GM20431 (cell line): ENCODE data around the gene PROB1.
"Not testable (repeated sequence)": the region's sequence is repeated elsewhere in the genome, so short reads cannot be mapped to it uniquely, and the experiment has no call there.

Source experiments
- in situ Hi-C: fragments of 300-500 bp; cut with MseI, MboI; formaldehyde crosslinking; loops from one replicate; pipeline ENCODE4 v1.15.0; 2020; ENCODE audit warnings: low sequenced_read_pairs; ENCODE audit not compliant: unreplicated experiment

PROB1 gene

GRCh38 chr5:139383275-139383992 is 11.5 kb downstream of the PROB1 start, which contains the start of gene SLC23A1:
TSS of gene SLC23A1 (minus strand) at chr5:139383297. CDS start at chr5:139383253, 44 bp downstream.
- in situ Hi-C loops: no loop called here

- in situ Hi-C loops: no loop called here
Observed at GRCh38 chr5:139382807-139383206, 12.1 kb downstream of the PROB1 start.

- in situ Hi-C loops: no loop called here
Observed at GRCh38 chr5:139381837-139382761, 12.8 kb downstream of the PROB1 start.

GRCh38 chr5:139379626-139380449 is 15.1 kb downstream of the PROB1 start:
- in situ Hi-C loops: no loop called here

GRCh38 chr5:139378941-139379361 is 16.0 kb downstream of the PROB1 start:
- in situ Hi-C loops: no loop called here

- in situ Hi-C loops: no loop called here
Observed at GRCh38 chr5:139378101-139378825, 16.6 kb downstream of the PROB1 start.

- in situ Hi-C loops: no loop called here
Observed at GRCh38 chr5:139377226-139377625, 17.7 kb downstream of the PROB1 start.

GRCh38 chr5:139376364-139376763 is 18.5 kb downstream of the PROB1 start:
- in situ Hi-C loops: no loop called here

- in situ Hi-C loops: no loop called here
Observed at GRCh38 chr5:139374909-139375308, 20.0 kb downstream of the PROB1 start.

GRCh38 chr5:139371482-139372435 is 23.1 kb downstream of the PROB1 start:
- in situ Hi-C loops: no loop called here

- in situ Hi-C loops: no loop called here
Observed at GRCh38 chr5:139369181-139369580, 25.7 kb downstream of the PROB1 start.

- in situ Hi-C loops: no loop called here
Observed at GRCh38 chr5:139368613-139369012, 26.3 kb downstream of the PROB1 start.

GRCh38 chr5:139364466-139364865 is 30.4 kb downstream of the PROB1 start:
- in situ Hi-C loops: no loop called here

- in situ Hi-C loops: no loop called here
Observed at GRCh38 chr5:139363937-139364336, 31.0 kb downstream of the PROB1 start.

GRCh38 chr5:139361835-139362429 is 33.0 kb downstream of the PROB1 start:
- in situ Hi-C loops: no loop called here

- in situ Hi-C loops: no loop called here
Observed at GRCh38 chr5:139360384-139360783, 34.5 kb downstream of the PROB1 start.

GRCh38 chr5:139358064-139358463 is 36.8 kb downstream of the PROB1 start:
- in situ Hi-C loops: no loop called here

- in situ Hi-C loops: not testable (repeated sequence)
Observed at GRCh38 chr5:139355900-139356299, 39.0 kb downstream of the PROB1 start.
